ENCODE measurements around the gene UHRF1. TPM values are rescaled to one million over a fixed set of nuclear protein-coding genes. Genes with fewer than 3 reads are reported as not detected.

Gene UHRF1
- total RNA-seq, 1 donor from 2014 or later, result 5.3 TPM

DNA sequence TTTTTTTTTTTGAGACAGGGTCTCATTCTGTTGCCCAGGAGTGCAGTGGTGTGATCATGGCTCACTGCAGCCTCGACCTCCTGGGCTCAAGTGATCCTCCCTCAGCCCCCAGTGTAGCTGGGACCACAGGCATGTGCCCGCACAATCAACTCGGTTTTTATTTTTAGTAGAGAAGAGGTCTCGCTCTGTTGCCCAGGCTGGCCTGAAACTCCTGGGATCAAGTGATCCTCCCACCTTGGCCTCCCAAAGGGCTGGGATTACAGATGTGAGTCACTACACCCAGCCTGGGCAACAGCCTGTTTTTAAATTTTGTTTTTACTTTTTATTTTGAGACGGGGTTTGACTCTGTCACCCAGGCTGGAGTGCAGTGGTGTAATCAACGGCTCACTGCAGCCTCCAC lies 57.3 kb downstream of the UHRF1 start:
- no peaks in the 10 kb centered on the region for H3K36me3 ChIP-seq (ENCODE audit: control insufficient read depth, insufficient read depth, low read length)
- TF ChIP-seq, protein P1, sequence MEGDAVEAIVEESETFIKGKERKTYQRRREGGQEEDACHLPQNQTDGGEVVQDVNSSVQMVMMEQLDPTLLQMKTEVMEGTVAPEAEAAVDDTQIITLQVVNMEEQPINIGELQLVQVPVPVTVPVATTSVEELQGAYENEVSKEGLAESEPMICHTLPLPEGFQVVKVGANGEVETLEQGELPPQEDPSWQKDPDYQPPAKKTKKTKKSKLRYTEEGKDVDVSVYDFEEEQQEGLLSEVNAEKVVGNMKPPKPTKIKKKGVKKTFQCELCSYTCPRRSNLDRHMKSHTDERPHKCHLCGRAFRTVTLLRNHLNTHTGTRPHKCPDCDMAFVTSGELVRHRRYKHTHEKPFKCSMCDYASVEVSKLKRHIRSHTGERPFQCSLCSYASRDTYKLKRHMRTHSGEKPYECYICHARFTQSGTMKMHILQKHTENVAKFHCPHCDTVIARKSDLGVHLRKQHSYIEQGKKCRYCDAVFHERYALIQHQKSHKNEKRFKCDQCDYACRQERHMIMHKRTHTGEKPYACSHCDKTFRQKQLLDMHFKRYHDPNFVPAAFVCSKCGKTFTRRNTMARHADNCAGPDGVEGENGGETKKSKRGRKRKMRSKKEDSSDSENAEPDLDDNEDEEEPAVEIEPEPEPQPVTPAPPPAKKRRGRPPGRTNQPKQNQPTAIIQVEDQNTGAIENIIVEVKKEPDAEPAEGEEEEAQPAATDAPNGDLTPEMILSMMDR (IDR thresholded peaks at IDR 0.05; ENCODE audit: insufficient read depth, low read length, severe bottlenecking), result no peak
- DNase-seq (ENCODE audit: low read depth) (no peak), FAIRE-seq (no peak)
- no peak overlapping the region for H3K4me3 ChIP-seq (ENCODE audit: low read depth, low read length)
- no peaks in the 10 kb centered on the region for H3K27me3 ChIP-seq (ENCODE audit: control insufficient read depth, insufficient read depth, low read length)

DNA sequence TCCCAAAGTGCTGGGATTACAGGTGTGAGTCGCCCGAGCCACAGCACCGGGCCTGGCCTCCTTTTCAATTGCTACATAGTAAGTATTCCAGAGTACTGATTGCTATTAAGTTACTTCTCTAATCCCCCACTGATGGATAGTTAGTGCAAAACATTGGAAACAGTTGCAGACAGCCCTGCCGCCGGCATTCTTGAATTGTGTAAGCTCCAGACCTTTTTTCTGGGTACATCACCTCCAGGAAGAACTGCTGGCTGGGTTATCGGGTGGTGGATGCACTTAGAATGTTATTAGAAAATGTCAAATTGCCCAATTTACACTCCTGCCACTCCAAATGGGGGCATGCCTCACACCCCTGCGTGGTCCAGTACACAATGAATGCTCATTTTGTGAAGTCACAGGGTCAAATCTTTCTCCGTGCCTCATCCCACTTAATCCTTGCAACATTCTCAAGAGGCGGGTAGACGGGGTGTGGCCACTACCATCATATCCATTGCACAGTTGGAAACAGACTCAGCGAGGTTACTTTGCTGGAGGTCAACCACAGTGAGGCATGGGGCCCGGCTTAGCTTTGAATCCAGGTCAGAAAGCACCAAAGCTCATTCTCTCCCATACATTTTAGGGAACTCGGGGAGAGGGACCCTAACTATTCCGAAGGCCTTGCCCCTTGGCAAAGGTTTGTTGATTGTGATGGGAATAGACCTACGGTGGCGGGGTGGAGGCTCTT lies 58.6 kb downstream of the UHRF1 start:
- peak overlapping the region; percentile 19 for H3K4me3 ChIP-seq (ENCODE audit: low read depth, low read length)
- FAIRE-seq, result no peak
- TF ChIP-seq, protein P1 (IDR thresholded peaks at IDR 0.05; ENCODE audit: insufficient read depth, low read length, severe bottlenecking), result no peak

DNA sequence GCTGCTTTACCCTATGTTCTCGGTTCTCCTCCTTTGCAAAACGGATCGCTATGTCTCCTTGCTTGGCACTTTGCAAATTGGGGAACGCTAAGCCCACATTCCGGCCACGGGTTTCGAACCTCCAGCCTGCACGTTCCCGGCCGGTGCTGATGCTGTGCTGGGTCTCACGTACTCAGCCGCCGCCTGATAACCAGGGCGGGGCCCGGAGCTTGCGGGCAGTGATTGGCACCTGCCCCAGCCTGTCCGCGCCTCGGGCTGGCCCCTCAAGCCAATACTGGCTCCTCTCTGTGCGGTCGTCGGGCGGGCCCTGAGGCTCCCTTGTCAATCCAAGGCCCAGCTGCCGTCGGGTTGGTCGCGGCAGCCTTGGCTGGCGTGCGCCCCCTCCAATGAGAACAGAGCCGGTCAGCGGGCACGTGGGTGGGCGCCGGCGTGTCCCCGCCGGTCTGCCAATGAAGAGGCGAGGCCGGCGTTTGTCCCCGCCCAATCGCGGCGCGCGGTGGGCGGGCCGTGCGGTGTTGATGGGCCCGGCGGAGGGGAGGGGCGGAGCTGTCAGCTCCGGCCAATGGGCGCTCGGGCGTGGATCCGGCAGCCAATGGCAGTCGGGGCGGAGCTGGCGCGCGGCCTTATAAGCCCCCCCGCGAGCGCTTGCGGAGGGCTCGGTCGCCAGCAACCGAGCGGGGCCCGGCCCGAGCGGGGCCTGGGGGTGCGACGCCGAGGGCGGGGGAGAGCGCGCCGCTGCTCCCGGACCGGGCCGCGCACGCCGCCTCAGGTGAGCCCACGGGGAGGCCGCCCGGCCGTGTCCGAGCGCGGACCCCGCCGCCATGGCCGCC lies 59.4 kb downstream of the UHRF1 start, which contains the start of gene KDM4B:
Gene KDM4B (plus strand): TSS at position 652 of the 830 bp plus-strand sequence. CDS start 63,778 bp downstream, outside the sequence.
- Histone ChIP-seq H3K27me3 (ENCODE audit: control insufficient read depth, insufficient read depth, low read length) (no peaks in the 10 kb centered on the region), H3K36me3 (ENCODE audit: control insufficient read depth, insufficient read depth, low read length) (no peaks in the 10 kb centered on the region), H3K4me3 (ENCODE audit: low read depth, low read length) (peak within 1 kb of the TSS; percentile 64)
- DNase-seq (ENCODE audit: low read depth) (peak; percentile 94), FAIRE-seq (no peak)
- TF ChIP-seq, protein P1 (IDR thresholded peaks at IDR 0.05; ENCODE audit: insufficient read depth, low read length, severe bottlenecking), result no peak

More for the DNA sequence above, 58.6 kb downstream of the UHRF1 start:
- DNase-seq (ENCODE audit: low read depth), result no peak
- Histone ChIP-seq H3K36me3 (ENCODE audit: control insufficient read depth, insufficient read depth, low read length) (no peaks in the 10 kb centered on the region), H3K27me3 (ENCODE audit: control insufficient read depth, insufficient read depth, low read length) (no peaks in the 10 kb centered on the region)

DNA sequence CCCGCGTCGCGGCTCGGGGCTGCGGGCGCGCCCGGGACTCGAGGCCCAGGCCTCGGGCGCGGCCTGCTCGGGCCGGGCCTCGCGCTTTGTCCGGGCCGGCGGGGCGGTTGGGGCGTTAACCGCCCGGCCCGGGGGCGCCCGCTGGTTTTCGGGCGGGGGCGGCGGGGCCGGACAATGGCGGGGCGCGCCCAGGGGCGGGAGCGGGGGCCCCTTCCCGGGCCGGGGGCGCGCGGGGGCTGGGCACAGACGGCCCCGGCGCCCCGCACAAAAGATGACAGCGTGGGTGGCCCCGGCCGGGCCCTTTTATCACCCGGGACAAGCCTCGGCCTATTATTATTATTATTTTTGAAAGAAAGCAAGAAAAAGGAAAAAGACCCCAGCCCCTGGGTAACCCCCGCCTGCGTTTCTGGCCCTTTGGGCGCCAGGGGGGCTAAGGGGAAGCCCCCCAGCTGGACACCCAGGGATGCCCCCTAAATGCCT lies 60.0 kb downstream of the UHRF1 start:
- DNase-seq (ENCODE audit: low read depth) (no peak), FAIRE-seq (no peak)
- Histone ChIP-seq H3K27me3 (ENCODE audit: control insufficient read depth, insufficient read depth, low read length) (no peaks in the 10 kb centered on the region), H3K36me3 (ENCODE audit: control insufficient read depth, insufficient read depth, low read length) (no peaks in the 10 kb centered on the region), H3K4me3 (ENCODE audit: low read depth, low read length) (peak overlapping the region; percentile 64)
- TF ChIP-seq, protein P1 (IDR thresholded peaks at IDR 0.05; ENCODE audit: insufficient read depth, low read length, severe bottlenecking), result no peak

DNA sequence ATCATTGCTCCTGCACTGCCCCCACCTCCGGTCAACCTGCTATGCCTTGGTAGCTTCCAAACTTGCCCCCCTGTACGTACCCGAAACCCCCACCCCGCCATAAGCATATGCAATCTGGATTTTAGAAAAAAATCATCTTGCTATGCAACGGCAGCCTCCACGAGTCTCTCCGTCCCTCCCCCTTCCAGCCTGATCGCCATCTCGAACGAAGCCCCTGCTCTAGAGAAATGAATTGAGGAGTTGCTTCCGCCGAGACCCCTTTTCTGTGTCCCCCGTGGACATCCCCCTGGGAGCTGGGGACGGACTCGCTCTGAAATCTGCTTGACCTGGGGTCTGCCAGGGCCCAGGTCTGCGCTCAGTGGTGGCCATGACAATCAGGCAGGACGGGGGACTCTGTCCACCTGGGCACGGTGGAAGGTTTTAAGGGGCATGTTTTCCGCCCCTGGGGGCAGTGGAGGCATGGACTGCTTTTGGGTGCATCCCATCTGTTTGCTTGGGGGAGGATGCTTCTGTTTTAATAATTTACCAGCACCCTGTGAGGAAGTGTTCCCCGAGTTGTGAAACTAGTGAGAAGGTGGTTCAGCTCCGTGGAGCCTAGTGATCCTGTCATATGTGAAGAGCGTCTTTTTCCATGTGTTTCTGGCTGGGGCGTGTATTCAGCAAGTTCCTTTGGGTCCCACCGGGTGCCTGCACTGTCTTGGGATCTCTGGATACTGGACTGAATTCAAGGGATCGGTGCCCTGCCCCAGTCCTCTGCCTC lies 60.7 kb downstream of the UHRF1 start:
- H3K27me3 ChIP-seq (ENCODE audit: control insufficient read depth, insufficient read depth, low read length), result no peaks in the 10 kb centered on the region
- no peak for FAIRE-seq
- DNase-seq (ENCODE audit: low read depth), result peak; percentile 22
- H3K4me3 ChIP-seq (ENCODE audit: low read depth, low read length), result peak overlapping the region; percentile 64
- TF ChIP-seq, protein P1 (IDR thresholded peaks at IDR 0.05; ENCODE audit: insufficient read depth, low read length, severe bottlenecking), result no peak
- H3K36me3 ChIP-seq (ENCODE audit: control insufficient read depth, insufficient read depth, low read length), result peaks cover 2% of the 10 kb centered on the region
